Metanephros (tissue), 2 donors: ENCODE data around the gene CD83. TPM values are rescaled to one million over a fixed set of nuclear protein-coding genes. Genes with fewer than 3 reads are reported as not detected.

Source experiments
- small RNA-seq: library from RNA; depleted of rRNA; stranded (forward); fragments of <200 nt; gene quantifications from one replicate; pipeline ENCODE3, GENCODE V24; 2014; ENCODE audit warnings: low replicate concordance
- total RNA-seq: library from RNA; depleted of rRNA; stranded (reverse); fragments of >200 nt; gene quantifications from one replicate; pipeline ENCODE4 v1.2.3, GENCODE V29; 2014

CD83 gene, protein sequence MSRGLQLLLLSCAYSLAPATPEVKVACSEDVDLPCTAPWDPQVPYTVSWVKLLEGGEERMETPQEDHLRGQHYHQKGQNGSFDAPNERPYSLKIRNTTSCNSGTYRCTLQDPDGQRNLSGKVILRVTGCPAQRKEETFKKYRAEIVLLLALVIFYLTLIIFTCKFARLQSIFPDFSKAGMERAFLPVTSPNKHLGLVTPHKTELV
- 15.7 TPM for total RNA-seq

DNA sequence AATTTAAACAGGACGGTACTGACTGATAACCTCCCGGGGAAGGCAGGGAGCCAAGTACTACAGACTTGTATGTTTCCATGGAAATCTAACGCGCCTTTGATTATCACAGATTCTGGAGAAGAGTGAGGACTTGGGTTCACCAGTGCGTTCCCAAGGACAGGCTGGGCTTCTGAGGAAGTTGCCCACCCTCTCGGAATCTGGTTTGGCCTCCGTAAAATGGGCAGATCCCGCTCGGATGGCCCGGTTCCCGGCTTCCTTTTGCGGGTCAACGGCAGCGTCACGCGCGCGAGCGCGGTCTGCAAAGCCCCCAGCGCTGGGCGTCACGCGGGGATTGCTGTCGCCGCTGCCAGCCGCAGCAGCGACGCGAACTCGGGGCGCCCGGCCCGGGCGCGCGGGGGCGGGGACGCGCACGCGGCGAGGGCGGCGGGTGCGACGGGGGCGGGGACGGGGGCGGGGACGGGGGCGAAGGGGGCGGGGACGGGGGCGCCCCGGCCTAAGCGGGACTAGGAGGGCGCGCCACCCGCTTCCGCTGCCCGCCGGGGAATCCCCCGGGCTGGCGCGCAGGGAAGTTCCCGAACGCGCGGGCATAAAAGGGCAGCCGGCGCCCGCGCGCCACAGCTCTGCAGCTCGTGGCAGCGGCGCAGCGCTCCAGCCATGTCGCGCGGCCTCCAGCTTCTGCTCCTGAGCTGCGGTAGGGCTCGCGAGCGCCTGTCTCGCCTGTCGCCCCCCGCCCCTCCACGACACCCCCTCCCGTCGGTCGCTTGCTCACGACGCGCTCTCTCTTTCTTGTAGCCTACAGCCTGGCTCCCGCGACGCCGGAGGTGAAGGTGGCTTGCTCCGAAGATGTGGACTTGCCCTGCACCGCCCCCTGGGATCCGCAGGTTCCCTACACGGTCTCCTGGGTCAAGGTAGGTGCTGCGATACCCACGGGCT lies at the start of gene CD83:
CD83 (plus strand) TSS at position 615 of the 933 bp plus-strand sequence; CDS start at position 655, 40 bp downstream.

Small RNAs within 50 kb of the gene (small RNA-seq; reads per million reads assigned to genes)
- gene RNU7-133P, result not detected

Other genes starting within 250 kb of the CD83 start
- gene RNF182, start 192.8 kb upstream of the CD83 start, total RNA-seq, result 1.4 TPM